Activated T-cell treated with anti-CD3 and anti-CD28 coated beads, Interleukin-2, amount 50 U/mL, for 72 hours (primary cell): ENCODE results near the gene CTDP1. TPM values are rescaled to one million over a fixed set of nuclear protein-coding genes. Genes with fewer than 3 reads are reported as not detected.
A peak's percentile ranks its signal among the peaks of the same experiment; 100 is the strongest.
"Not testable (repeated sequence)": the region's sequence is repeated elsewhere in the genome, so short reads cannot be mapped to it uniquely, and the experiment has no call there.

Experiments
- ATAC-seq, 2 donors: fragments of 150-1000 bp; cut with Tn5 transposase; replicated peaks in 1 of 2; 2 replicates each; pipeline ENCODE4 v1.10.0; 2021; ENCODE audit warnings: moderate library complexity in 2 of 2, mild to moderate bottlenecking in 1 of 2
- DNase-seq, 2 donors: peaks; one replicate each; pipeline ENCODE4 v3.0.0; 2021 to 2022; ENCODE audit warnings: mixed read lengths in 1 of 2
- H3K27ac Mint-ChIP-seq: one replicate; pipeline ENCODE4 v1.8.0; 2022; ENCODE audit warnings: mild to moderate bottlenecking, moderate library complexity, mixed read lengths
- H3K27me3 Mint-ChIP-seq: one replicate; pipeline ENCODE4 v1.8.0; 2022; ENCODE audit warnings: low read depth, mixed read lengths
- H3K36me3 Mint-ChIP-seq, 2 donors: one replicate each; pipeline ENCODE4 v1.8.0; 2022; ENCODE audit warnings: mixed read lengths in 2 of 2, mild to moderate bottlenecking in 1 of 2; ENCODE audit not compliant: insufficient read depth in 2 of 2
- H3K4me1 Mint-ChIP-seq: one replicate; pipeline ENCODE4 v1.8.0; 2022; ENCODE audit warnings: low read depth, mixed read lengths
- H3K4me3 Mint-ChIP-seq, 2 donors: one replicate each; pipeline ENCODE4 v1.8.0; 2022; ENCODE audit warnings: mild to moderate bottlenecking in 2 of 2, mixed read lengths in 2 of 2, moderate library complexity in 2 of 2
- H3K9me3 Mint-ChIP-seq, 2 donors: one replicate each; pipeline ENCODE4 v1.8.0; 2022; ENCODE audit warnings: mixed read lengths in 2 of 2
- total RNA-seq, 2 donors: library from RNA; stranded (reverse); gene quantifications; one replicate each; pipeline ENCODE4 v1.2.3, GENCODE V29; 2022

Gene CTDP1
- total RNA-seq, 2 donors from 2014 or later: 30.1 to 103 TPM

- not testable (repeated sequence) for H3K4me3 Mint-ChIP-seq, H3K27me3 Mint-ChIP-seq, ATAC-seq, H3K4me1 Mint-ChIP-seq, H3K27ac Mint-ChIP-seq, H3K9me3 Mint-ChIP-seq, DNase-seq
- H3K36me3 Mint-ChIP-seq: peaks cover 47% of the 10 kb centered on the region in 2 donors
Observed at GRCh38 chr18:79731881-79732720, 52.5 kb downstream of the CTDP1 start.

- Mint-ChIP-seq H3K4me3 (no peak overlapping the region), H3K9me3 (peaks cover 0 to 4% of the 10 kb centered on the region in 2 donors), H3K4me1 (no peaks in the 10 kb centered on the region), H3K27ac (no peak overlapping the region), H3K27me3 (no peaks in the 10 kb centered on the region), H3K36me3 (peaks cover 46 to 49% of the 10 kb centered on the region in 2 donors)
- DNase-seq (no peak), ATAC-seq (no peak)
Observed at GRCh38 chr18:79732721-79733025, 53.1 kb downstream of the CTDP1 start.

DNA sequence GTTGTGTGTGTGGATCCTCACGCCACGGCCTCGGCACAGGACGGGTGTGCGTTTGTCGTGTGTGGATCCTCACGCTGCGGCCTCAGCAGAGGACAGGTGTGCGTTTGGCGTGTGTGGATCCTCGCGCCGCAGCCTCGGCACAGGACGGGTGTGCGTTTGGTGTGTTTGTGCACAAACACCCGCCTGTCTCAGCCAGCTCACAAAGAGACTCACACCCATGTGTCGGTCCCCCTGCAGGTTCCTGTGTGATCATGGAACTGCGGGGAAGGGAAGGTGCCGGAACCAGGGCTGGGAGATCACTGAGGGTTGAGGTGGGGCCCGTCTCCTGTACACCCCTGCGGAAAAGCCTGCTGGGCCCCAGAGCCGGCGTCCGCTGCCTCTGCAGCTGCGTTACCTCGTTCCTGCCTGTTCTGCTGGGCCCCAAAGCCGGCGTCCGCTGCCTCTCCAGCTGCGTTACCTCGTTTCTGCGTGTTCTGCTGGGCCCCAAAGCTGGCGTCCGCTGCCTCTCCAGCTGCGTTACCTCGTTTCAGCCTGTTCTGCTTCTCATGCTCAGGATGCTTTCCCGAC, 53.6 kb downstream of the CTDP1 start:
- Mint-ChIP-seq H3K4me1 (no peaks in the 10 kb centered on the region), H3K4me3 (no peak overlapping the region), H3K9me3 (peaks cover 0 to 4% of the 10 kb centered on the region in 2 donors), H3K27me3 (no peaks in the 10 kb centered on the region), H3K27ac (no peak overlapping the region), H3K36me3 (peaks cover 44 to 48% of the 10 kb centered on the region in 2 donors)
- no peak for ATAC-seq
- no peak for DNase-seq

DNA sequence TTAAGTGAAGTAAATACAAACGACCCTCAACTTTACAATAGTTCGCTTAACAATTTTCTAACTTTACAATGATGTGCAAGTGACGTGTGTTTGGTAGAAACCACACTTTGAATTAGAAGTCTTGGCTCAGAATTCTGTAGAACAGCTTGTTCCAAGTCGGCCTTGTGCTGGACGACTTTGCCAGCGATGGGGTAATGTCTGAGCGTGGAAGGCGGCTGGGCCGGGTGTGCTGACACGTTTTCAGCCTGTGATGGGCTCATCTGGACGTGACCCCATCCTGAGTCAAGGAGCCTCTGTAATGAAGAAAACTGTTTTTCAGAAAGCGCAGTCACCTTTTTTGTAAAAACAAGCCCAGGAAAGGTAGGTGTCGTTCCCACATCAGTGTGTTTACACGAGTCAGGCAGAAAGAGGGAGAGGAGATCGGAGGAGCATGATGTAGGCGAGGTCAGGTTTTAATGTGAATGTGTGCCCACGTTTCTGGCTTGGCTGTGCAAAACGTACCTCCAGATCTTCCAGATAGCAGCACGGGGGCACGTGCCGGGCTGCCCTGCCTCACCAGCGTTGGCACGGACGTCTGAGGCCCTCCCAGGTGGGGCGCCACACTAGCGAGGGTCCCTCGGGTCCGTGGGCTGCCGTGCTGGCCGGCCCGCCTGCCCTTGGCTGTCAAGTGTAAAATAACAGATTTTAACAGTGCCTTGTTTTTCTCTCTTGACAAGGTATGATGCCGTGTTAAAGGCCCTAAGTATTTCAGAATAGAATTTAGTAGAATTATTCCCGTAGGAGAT, 54.6 kb downstream of the CTDP1 start:
- peaks cover 40 to 46% of the 10 kb centered on the region in 2 donors for H3K36me3 Mint-ChIP-seq
- no peaks in the 10 kb centered on the region for H3K27me3 Mint-ChIP-seq
- H3K4me1 Mint-ChIP-seq: no peaks in the 10 kb centered on the region

DNA sequence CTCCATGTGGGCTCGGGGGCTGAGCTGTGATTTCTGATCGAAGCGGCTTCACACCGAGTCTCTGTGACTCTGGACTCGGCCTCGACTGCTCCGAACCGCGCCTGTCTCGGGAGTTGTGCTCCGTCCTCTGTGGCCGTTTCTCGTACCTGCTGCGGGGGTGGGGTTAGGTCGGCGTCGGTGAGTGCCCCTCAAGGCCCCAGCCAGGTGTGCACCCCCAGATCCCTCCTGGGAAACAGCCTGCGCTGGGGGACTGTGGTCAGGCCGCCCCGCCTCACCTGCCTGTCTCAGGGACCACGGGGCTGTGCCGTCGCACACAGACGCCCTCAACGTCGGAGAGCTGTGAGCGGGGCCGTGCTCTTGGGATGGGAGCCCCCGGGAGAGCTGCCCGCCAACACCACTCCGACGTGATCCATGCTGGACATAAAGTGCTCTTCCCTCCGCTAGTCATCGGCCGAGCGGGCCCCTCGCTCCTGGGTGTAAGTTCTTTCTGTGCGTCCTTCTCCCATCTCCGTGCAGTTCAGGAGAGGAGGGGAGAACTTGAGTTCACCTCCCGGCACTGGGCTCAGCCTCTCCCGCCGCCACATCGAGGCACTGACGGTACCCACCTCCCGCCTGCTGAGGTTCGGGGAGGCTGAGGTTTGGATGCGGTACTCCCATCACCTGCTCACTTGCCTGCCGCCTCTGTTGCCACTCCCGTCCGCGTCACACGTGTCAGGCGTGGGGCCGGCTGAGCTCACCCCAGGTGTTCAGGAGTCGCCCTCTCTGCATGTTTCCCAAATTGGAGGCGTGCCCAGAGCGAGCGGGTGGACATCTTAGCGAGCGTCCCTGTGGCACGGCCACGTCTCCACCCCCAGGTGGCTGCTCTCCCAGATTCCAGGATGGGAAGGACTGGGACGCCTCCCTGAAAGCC, 55.7 kb downstream of the CTDP1 start:
- Mint-ChIP-seq H3K4me1 (no peaks in the 10 kb centered on the region), H3K9me3 (peaks cover 0 to 4% of the 10 kb centered on the region in 2 donors), H3K27me3 (no peaks in the 10 kb centered on the region), H3K27ac (no peak overlapping the region), H3K4me3 (no peak overlapping the region), H3K36me3 (peaks cover 37 to 41% of the 10 kb centered on the region in 2 donors)
- ATAC-seq: no peak
- DNase-seq: no peak

More for the DNA sequence above, 54.6 kb downstream of the CTDP1 start:
- H3K4me3 Mint-ChIP-seq: no peak overlapping the region
- DNase-seq: no peak
- ATAC-seq: no peak
- H3K9me3 Mint-ChIP-seq: peaks cover 0 to 4% of the 10 kb centered on the region in 2 donors
- peak overlapping the region; percentile 24 for H3K27ac Mint-ChIP-seq

DNA sequence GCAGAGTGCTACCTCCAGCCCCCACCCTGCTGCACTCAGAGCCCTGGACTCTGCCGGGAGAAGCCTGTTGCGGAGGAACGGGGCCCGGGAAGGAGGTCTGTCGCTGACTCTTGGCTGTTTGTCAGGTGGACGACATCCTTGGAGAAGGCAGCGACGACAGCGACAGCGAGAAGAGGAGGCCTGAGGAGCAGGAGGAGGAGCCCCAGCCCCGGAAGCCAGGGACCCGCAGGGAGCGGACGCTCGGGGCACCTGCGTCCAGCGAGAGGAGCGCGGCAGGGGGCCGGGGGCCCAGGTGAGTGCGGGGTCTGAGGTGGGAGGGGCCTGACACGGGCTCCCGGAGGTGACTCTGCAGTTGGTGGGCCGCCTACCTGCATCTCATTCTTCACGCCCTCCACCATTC, 56.6 kb downstream of the CTDP1 start:
- Mint-ChIP-seq H3K36me3 (peaks cover 36 to 37% of the 10 kb centered on the region in 2 donors), H3K27me3 (no peaks in the 10 kb centered on the region), H3K27ac (no peak overlapping the region), H3K4me3 (no peak overlapping the region), H3K4me1 (no peaks in the 10 kb centered on the region), H3K9me3 (peaks cover 0 to 4% of the 10 kb centered on the region in 2 donors)
- ATAC-seq (no peak), DNase-seq (no peak)

DNA sequence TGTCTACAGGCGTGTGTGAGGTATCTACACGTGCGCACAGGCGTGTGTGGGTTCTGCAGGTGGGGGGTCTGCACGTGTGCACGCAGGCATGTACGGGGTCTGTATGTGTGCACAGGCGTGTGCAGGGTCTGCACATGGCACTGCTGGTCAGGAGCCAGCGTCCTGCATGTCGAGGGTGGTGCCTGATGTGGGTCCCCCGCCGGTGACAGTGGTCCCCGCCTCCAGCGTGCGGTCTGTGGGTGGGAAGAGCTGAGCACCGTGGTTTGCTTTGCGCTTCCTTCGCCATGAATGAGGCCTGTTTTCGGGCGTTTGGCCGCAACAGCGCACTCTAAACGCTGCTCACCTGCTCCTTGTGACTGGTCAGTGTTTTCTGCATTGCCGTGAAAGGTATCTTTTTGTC, 57.2 kb downstream of the CTDP1 start:
- Mint-ChIP-seq H3K27me3 (no peaks in the 10 kb centered on the region), H3K9me3 (peaks cover 0 to 2% of the 10 kb centered on the region in 2 donors), H3K4me3 (no peak overlapping the region), H3K27ac (no peak overlapping the region), H3K4me1 (no peaks in the 10 kb centered on the region), H3K36me3 (peaks cover 36 to 38% of the 10 kb centered on the region in 2 donors)
- DNase-seq (no peak), ATAC-seq (peak in 1 of 2 donors; percentile 15)

- H3K27me3 Mint-ChIP-seq: no peaks in the 10 kb centered on the region
- H3K36me3 Mint-ChIP-seq: peaks cover 35 to 37% of the 10 kb centered on the region in 2 donors
- no peak overlapping the region for H3K27ac Mint-ChIP-seq
- H3K4me3 Mint-ChIP-seq: no peak overlapping the region
- H3K4me1 Mint-ChIP-seq: no peaks in the 10 kb centered on the region
- no peak for DNase-seq
- no peak for ATAC-seq
- no peaks in the 10 kb centered on the region for H3K9me3 Mint-ChIP-seq
Observed at GRCh38 chr18:79737426-79737825, 57.8 kb downstream of the CTDP1 start.

DNA sequence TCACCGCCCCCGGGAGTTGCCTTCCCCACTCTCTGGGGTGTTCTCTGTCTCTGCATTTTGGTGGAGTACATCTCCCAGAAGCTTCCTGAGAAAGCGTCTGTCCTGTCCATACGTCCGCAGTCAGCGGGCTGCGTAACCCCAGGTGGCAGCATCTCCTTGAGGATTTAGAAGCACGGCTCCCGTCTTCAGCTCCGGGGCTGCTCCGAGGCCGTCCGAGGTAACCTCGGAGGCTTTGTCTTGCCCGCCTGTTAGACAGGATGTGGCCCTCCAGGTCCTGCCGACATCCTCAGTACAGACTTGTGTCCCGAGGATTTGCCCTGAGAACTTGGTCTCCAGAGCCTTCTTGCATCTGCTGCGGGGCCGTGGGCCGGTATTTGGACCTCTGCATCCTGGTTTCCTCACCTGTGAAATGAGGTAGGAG, 58.4 kb downstream of the CTDP1 start:
- DNase-seq: no peak
- Mint-ChIP-seq H3K27me3 (no peaks in the 10 kb centered on the region), H3K27ac (no peak overlapping the region), H3K36me3 (peaks cover 33 to 35% of the 10 kb centered on the region in 2 donors), H3K9me3 (no peaks in the 10 kb centered on the region), H3K4me3 (no peak overlapping the region), H3K4me1 (no peaks in the 10 kb centered on the region)
- no peak for ATAC-seq

GRCh38 chr18:79738581-79739439, 59.2 kb downstream of the CTDP1 start:
- Mint-ChIP-seq H3K36me3 (peaks cover 29 to 30% of the 10 kb centered on the region in 2 donors), H3K27me3 (no peaks in the 10 kb centered on the region), H3K27ac (no peak overlapping the region), H3K9me3 (no peaks in the 10 kb centered on the region), H3K4me3 (no peak overlapping the region), H3K4me1 (no peaks in the 10 kb centered on the region)
- ATAC-seq: no peak
- DNase-seq: no peak

GRCh38 chr18:79739440-79739778, 59.8 kb downstream of the CTDP1 start:
- Mint-ChIP-seq H3K27me3 (no peaks in the 10 kb centered on the region), H3K4me1 (no peaks in the 10 kb centered on the region), H3K4me3 (no peak overlapping the region), H3K9me3 (peaks cover 0 to 2% of the 10 kb centered on the region in 2 donors), H3K27ac (no peak overlapping the region), H3K36me3 (peaks cover 30 to 32% of the 10 kb centered on the region in 2 donors)
- DNase-seq (no peak), ATAC-seq (no peak)

DNA sequence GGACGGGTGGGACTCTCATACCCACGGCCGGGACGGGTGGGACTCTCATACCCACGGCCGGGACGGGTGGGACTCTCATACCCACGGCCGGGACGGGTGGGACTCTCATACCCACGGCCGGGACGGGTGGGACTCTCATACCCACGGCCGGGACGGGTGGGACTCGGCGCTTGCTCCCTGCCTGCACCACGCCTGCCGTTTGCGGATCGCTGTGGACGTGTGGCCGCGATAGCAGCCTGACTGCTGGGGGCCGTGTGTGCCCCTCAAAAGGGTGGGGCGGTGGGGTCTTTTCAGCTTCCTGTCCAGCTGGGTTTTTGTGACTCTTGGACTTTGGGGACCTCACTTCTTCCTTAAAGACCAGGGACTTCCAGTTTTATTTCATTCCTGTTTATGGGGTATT, 60.4 kb downstream of the CTDP1 start:
- not testable (repeated sequence) for DNase-seq, ATAC-seq, H3K9me3 Mint-ChIP-seq, H3K27ac Mint-ChIP-seq, H3K4me3 Mint-ChIP-seq, H3K27me3 Mint-ChIP-seq, H3K4me1 Mint-ChIP-seq
- H3K36me3 Mint-ChIP-seq: peaks cover 33 to 34% of the 10 kb centered on the region in 2 donors
